Neutrophil (primary cell): ENCODE data around the gene THNSL1.

ENCODE experiments used
- H3K27ac ChIP-seq: fragments of 200-600 bp; sonication (generic); 2 replicates; pipeline ENCODE4 v1.5.1; 2016; ENCODE audit warnings: mild to moderate bottlenecking, moderate library complexity
- H3K27me3 ChIP-seq: fragments of 200-600 bp; sonication (generic); 2 replicates; pipeline ENCODE4 v1.6.0; 2016; ENCODE audit warnings: mild to moderate bottlenecking
- H3K36me3 ChIP-seq: fragments of 200-600 bp; sonication (generic); 2 replicates; pipeline ENCODE4 v1.5.1; 2017
- H3K4me1 ChIP-seq, 2 experiments: fragments of 200-600 bp in 1 of 2; sonication (generic) in 1 of 2; 1 replicate in 1 of 2; 2 replicates in 1 of 2; pipeline versions ENCODE4 v1.5.1 to v1.6.1; 2013 to 2016; ENCODE audit warnings: low read depth in 1 of 2, low read length in 1 of 2, mild to moderate bottlenecking in 1 of 2, moderate library complexity in 1 of 2; ENCODE audit not compliant: control insufficient read depth in 1 of 2, insufficient read depth in 1 of 2
- H3K4me3 ChIP-seq, 2 experiments: fragments of 200-600 bp in 1 of 2; sonication (generic) in 1 of 2; 1 replicate in 1 of 2; 2 replicates in 1 of 2; pipeline ENCODE4 v1.5.1; 2013 to 2016; ENCODE audit warnings: low read depth in 1 of 2, low read length in 1 of 2, mild to moderate bottlenecking in 1 of 2, moderate library complexity in 1 of 2
- H3K9me3 ChIP-seq: fragments of 200-600 bp; sonication (generic); 2 replicates; pipeline ENCODE4 v1.5.1; 2016
- CTCF ChIP-seq: fragments of 200-600 bp; sonication (generic); IDR thresholded peaks from 2 replicates; pipeline ENCODE4 v1.5.1; 2016; ENCODE audit warnings: antibody characterized with exemption

The THNSL1 gene

GRCh38 chr10:25065761-25066476 lies 49.5 kb downstream of the THNSL1 start:
- TF ChIP-seq CTCF: no peak
- Histone ChIP-seq H3K36me3 (no peaks in the 10 kb centered on the region), H3K27ac (no peak overlapping the region), H3K27me3 (peaks cover 8% of the 10 kb centered on the region), H3K9me3 (no peaks in the 10 kb centered on the region), H3K4me1 (no peaks in the 10 kb centered on the region), H3K4me3 (no peak overlapping the region)

GRCh38 chr10:25068152-25069058 lies 52.0 kb downstream of the THNSL1 start:
- no peaks in the 10 kb centered on the region for H3K27me3 ChIP-seq
- H3K9me3 ChIP-seq: no peaks in the 10 kb centered on the region
- no peaks in the 10 kb centered on the region for H3K36me3 ChIP-seq
- no peak overlapping the region for H3K27ac ChIP-seq
- TF ChIP-seq CTCF: no peak
- H3K4me3 ChIP-seq: no peak overlapping the region
- no peaks in the 10 kb centered on the region for H3K4me1 ChIP-seq

- Histone ChIP-seq H3K27me3 (no peaks in the 10 kb centered on the region), H3K4me1 (no peaks in the 10 kb centered on the region), H3K4me3 (no peak overlapping the region), H3K27ac (no peak overlapping the region), H3K9me3 (no peaks in the 10 kb centered on the region), H3K36me3 (no peaks in the 10 kb centered on the region)
- TF ChIP-seq CTCF: no peak
Observed at GRCh38 chr10:25071227-25071626, 54.8 kb downstream of the THNSL1 start.

- no peak overlapping the region for H3K27ac ChIP-seq
- H3K27me3 ChIP-seq: no peaks in the 10 kb centered on the region
- no peak overlapping the region for H3K4me3 ChIP-seq
- no peaks in the 10 kb centered on the region for H3K9me3 ChIP-seq
- H3K4me1 ChIP-seq: no peaks in the 10 kb centered on the region
- no peak for TF ChIP-seq CTCF
- H3K36me3 ChIP-seq: no peaks in the 10 kb centered on the region
Observed at GRCh38 chr10:25072786-25073185, 56.4 kb downstream of the THNSL1 start.

GRCh38 chr10:25075825-25076224 lies 59.4 kb downstream of the THNSL1 start:
- Histone ChIP-seq H3K9me3 (no peaks in the 10 kb centered on the region), H3K4me3 (no peak overlapping the region), H3K27me3 (no peaks in the 10 kb centered on the region), H3K36me3 (no peaks in the 10 kb centered on the region), H3K27ac (no peak overlapping the region), H3K4me1 (no peaks in the 10 kb centered on the region)
- TF ChIP-seq CTCF: no peak
